MCF 10A (cell line): ENCODE measurements around the gene PSMG1. TPM values are rescaled to one million over a fixed set of nuclear protein-coding genes. Genes with fewer than 3 reads are reported as not detected.

Source experiments
- BruUV-seq: library from RNA; stranded (reverse); fragments of 400-500 nt; replicated peaks from 2 replicates; lab custom pipeline; 2021; lab: Mats Ljungman, UMichigan
- CTCF ChIA-PET: fragments of 300-600 bp; sonication (Branson Sonifier 250); formaldehyde crosslinking; extraction: SDS; loops from one replicate; lab custom pipeline; 2021; ENCODE audit warnings: antibody characterized with exemption, inconsistent platforms; lab: Yijun Ruan, JAX
- POLR2A ChIA-PET: fragments of 300-600, 350-650 bp; sonication (Branson Sonifier 250); formaldehyde crosslinking; extraction: SDS; loops from one replicate; lab custom pipeline; 2020; ENCODE audit warnings: antibody characterized with exemption, inconsistent platforms; lab: Yijun Ruan, JAX
- DNase-seq: peaks from one replicate; pipeline ENCODE4 v3.0.0-alpha.2; 2018; ENCODE audit not compliant: unreplicated experiment
- H3K27ac Mint-ChIP-seq: one replicate; pipeline ENCODE4 v1.8.0; 2022; ENCODE audit warnings: mild to moderate bottlenecking, low read depth, mixed read lengths; ENCODE audit not compliant: unreplicated experiment
- H3K27me3 Mint-ChIP-seq: one replicate; pipeline ENCODE4 v1.8.0; 2022; ENCODE audit warnings: mixed read lengths; ENCODE audit not compliant: insufficient read depth, unreplicated experiment
- H3K36me3 Mint-ChIP-seq: one replicate; pipeline ENCODE4 v1.8.0; 2022; ENCODE audit warnings: mild to moderate bottlenecking, moderate library complexity, mixed read lengths; ENCODE audit not compliant: insufficient read depth, unreplicated experiment
- H3K4me1 Mint-ChIP-seq: one replicate; pipeline ENCODE4 v1.8.0; 2022; ENCODE audit warnings: mixed read lengths; ENCODE audit not compliant: insufficient read depth, unreplicated experiment
- H3K4me3 Mint-ChIP-seq: one replicate; pipeline ENCODE4 v1.8.0; 2022; ENCODE audit warnings: mild to moderate bottlenecking, moderate library complexity, mixed read lengths; ENCODE audit not compliant: unreplicated experiment
- H3K9me3 Mint-ChIP-seq: one replicate; pipeline ENCODE4 v1.8.0; 2022; ENCODE audit warnings: mixed read lengths; ENCODE audit not compliant: unreplicated experiment
- CTCF ChIP-seq: fragments of 200-600 bp; IDR thresholded peaks from one replicate; pipeline ENCODE4 v1.8.0; 2022; ENCODE audit warnings: antibody characterized with exemption, mild to moderate bottlenecking; ENCODE audit not compliant: unreplicated experiment
- intact Hi-C: fragments of 100-400 bp; cut with micrococcal nuclease; formaldehyde crosslinking; loops from 2 replicates; pipeline ENCODE4 v1.14.1; 2022
- total RNA-seq: library from RNA; stranded (reverse); gene quantifications from 2 replicates; pipeline ENCODE4 v1.2.3, GENCODE V29; 2022

PSMG1 gene
- total RNA-seq, 1 experiment from 2014 or later, result 116 TPM

- Mint-ChIP-seq H3K4me3 (peak overlapping the region; percentile 99), H3K4me1 (peaks cover 30% of the 10 kb centered on the region), H3K36me3 (peaks cover 36% of the 10 kb centered on the region), H3K27ac (no peak overlapping the region), H3K9me3 (no peaks in the 10 kb centered on the region), H3K27me3 (no peaks in the 10 kb centered on the region)
- no peak for TF ChIP-seq CTCF
- BruUV-seq, result no TSS peak
- intact Hi-C loops, result no loop called here
- POLR2A ChIA-PET, result interaction anchor here (0.5 to 3.4 kb wide), 5 partner anchors 15 to 376 kb away, joined by 3 to 30 read pairs (median 4); partner anchors contain the start of genes BRWD1 and HMGN1
- CTCF ChIA-PET, result interaction anchor here (1.1 kb wide), 1 partner anchor 202 kb away, joined by 5 read pairs; no protein-coding TSS in a partner anchor
- DNase-seq, result no peak
These were observed 1.9 kb upstream of the PSMG1 start for GRCh38 chr21:39185157-39185556.

GRCh38 chr21:39184050-39184980, 1.1 kb upstream of the PSMG1 start:
- Mint-ChIP-seq H3K27me3 (no peaks in the 10 kb centered on the region), H3K4me1 (peaks cover 33% of the 10 kb centered on the region), H3K36me3 (peaks cover 42% of the 10 kb centered on the region), H3K4me3 (peak overlapping the region; percentile 99), H3K27ac (peak overlapping the region; percentile 95), H3K9me3 (no peaks in the 10 kb centered on the region)
- ChIA-PET POLR2A (interaction anchor here (0.7 to 3.4 kb wide), 18 partner anchors 9 to 711 kb away, joined by 3 to 30 read pairs (median 4); partner anchors contain the start of genes BRWD1, ETS2 and HMGN1), CTCF (interaction anchor here (0.7 to 1.1 kb wide), 2 partner anchors 202 to 203 kb away, joined by 3 to 5 read pairs; no protein-coding TSS in a partner anchor)
- BruUV-seq, result TSS peak; percentile 79
- intact Hi-C loops, result loop anchor here (1.0 kb wide), 1 partner anchor 257 kb away; no protein-coding TSS in a partner anchor
- peak; percentile 6 for DNase-seq
- no peak for TF ChIP-seq CTCF

GRCh38 chr21:39182484-39183271, 573 bp downstream of the PSMG1 start:
- TSS peak; percentile 42 for BruUV-seq
- Mint-ChIP-seq H3K27ac (peak overlapping the region; percentile 95), H3K4me1 (peaks cover 33% of the 10 kb centered on the region), H3K9me3 (no peaks in the 10 kb centered on the region), H3K36me3 (peaks cover 48% of the 10 kb centered on the region), H3K27me3 (no peaks in the 10 kb centered on the region), H3K4me3 (peak overlapping the region; percentile 99)
- DNase-seq, result peak; percentile 18
- no peak for TF ChIP-seq CTCF
- ChIA-PET POLR2A (interaction anchor here (0.6 to 3.4 kb wide), 20 partner anchors 8 to 1915 kb away, joined by 3 to 30 read pairs (median 4); partner anchors contain the start of genes BRWD1, ETS2, HMGN1 and VPS26C), CTCF (no interaction called here)
- intact Hi-C loops, result loop anchor here (2.0 kb wide), 1 partner anchor 206 kb away; no protein-coding TSS in a partner anchor
